SU-DHL-6 (cell line): ENCODE measurements around the gene PKD2.

ENCODE experiments used
- CTCF ChIP-seq: fragments of 200-600 bp; sonication (generic); IDR thresholded peaks from one replicate; pipeline ENCODE4 v1.5.1; 2017; ENCODE audit warnings: antibody characterized with exemption, mild to moderate bottlenecking, low read length, moderate library complexity; ENCODE audit not compliant: insufficient read depth, poor library complexity, severe bottlenecking
- EZH2phosphoT487 ChIP-seq: fragments of 200-600 bp; sonication (generic), shearing (Covaris generic); conservative IDR thresholded peaks from 2 replicates; pipeline ENCODE4 v1.6.1; 2018; ENCODE audit warnings: mild to moderate bottlenecking, antibody characterized with exemption, low read length, moderate library complexity, mixed read lengths

- TF ChIP-seq CTCF (no peak), EZH2phosphoT487 (no peak)
Measured at GRCh38 chr4:88021824-88022223, 14.4 kb downstream of the PKD2 start.
